K562 (cell line): Measurements from ENCODE around the gene HEXIM1. TPM values are rescaled to one million over a fixed set of nuclear protein-coding genes. Genes with fewer than 3 reads are reported as not detected.

Experiments
- CAMTA2 ChIP-seq: fragments of 250-450 bp; sonication (Bioruptor Pico); conservative IDR thresholded peaks from 2 replicates; pipeline ENCODE4 v1.5.1; 2022
- CTCF ChIP-seq, 3 experiments: IDR thresholded peaks in 2 of 3; conservative IDR thresholded peaks in 1 of 3; 2 replicates each; pipeline ENCODE4 v1.5.1; 2011 to 2012; ENCODE audit warnings: low read length in 3 of 3, mild to moderate bottlenecking in 3 of 3, control low read depth in 2 of 3, improper control_type of control experiment in 1 of 3, inconsistent platforms in 1 of 3, low read depth in 1 of 3, mixed read lengths in 1 of 3, moderate library complexity in 1 of 3; ENCODE audit not compliant: insufficient read depth in 2 of 3
- CXXC5 ChIP-seq: fragments of 250-450 bp; sonication (Bioruptor Pico); IDR thresholded peaks from 2 replicates; pipeline ENCODE4 v1.8.0; 2022; ENCODE audit warnings: inconsistent platforms, mild to moderate bottlenecking, moderate library complexity
- FOXK2 ChIP-seq, 2 experiments: fragments of 450-650 bp; IDR thresholded peaks in 1 of 2; conservative IDR thresholded peaks in 1 of 2; 2 replicates each; pipeline ENCODE4 v1.6.1; 2016; ENCODE audit warnings: low read depth in 2 of 2, mild to moderate bottlenecking in 1 of 2
- FOXP1 ChIP-seq: sonication (generic); formaldehyde crosslinking; IDR thresholded peaks from 2 replicates; pipeline ENCODE4 v1.8.0; 2022; ENCODE audit warnings: mild to moderate bottlenecking, missing genetic modification reagents
- HNRNPL ChIP-seq: fragments of 200-400 bp; formaldehyde crosslinking; IDR thresholded peaks from 2 replicates; pipeline ENCODE4 v1.6.1; 2017; ENCODE audit warnings: low read depth, mild to moderate bottlenecking, low read length
- HOXB6 ChIP-seq: fragments of 250-450 bp; sonication (Bioruptor Pico); IDR thresholded peaks from 2 replicates; pipeline ENCODE4 v1.5.1; 2022; ENCODE audit warnings: mild to moderate bottlenecking, borderline replicate concordance
- MBD1 ChIP-seq: fragments of 250-450 bp; sonication (Bioruptor Pico); IDR thresholded peaks from 2 replicates; pipeline ENCODE4 v1.8.0; 2022; ENCODE audit warnings: inconsistent platforms
- MIER1 ChIP-seq: fragments of 450-650 bp; IDR thresholded peaks from 2 replicates; pipeline ENCODE4 v1.6.1; 2016; ENCODE audit warnings: antibody characterized with exemption, mild to moderate bottlenecking, low read depth
- NCOA6 ChIP-seq: fragments of 450-650 bp; IDR thresholded peaks from 2 replicates; pipeline ENCODE4 v1.6.1; 2017; ENCODE audit warnings: mild to moderate bottlenecking
- NFRKB ChIP-seq: fragments of 450-650 bp; IDR thresholded peaks from 2 replicates; pipeline ENCODE4 v1.6.1; 2016; ENCODE audit warnings: low read depth
- NONO ChIP-seq, 2 experiments: fragments of 200-400 bp in 1 of 2; fragments of 450-650 bp in 1 of 2; formaldehyde crosslinking in 1 of 2; IDR thresholded peaks; 2 replicates each; pipeline ENCODE4 v1.6.1; 2017; ENCODE audit warnings: low read depth in 2 of 2, mild to moderate bottlenecking in 2 of 2, moderate library complexity in 2 of 2, low read length in 1 of 2
- NR4A1 ChIP-seq, 2 experiments: fragments of 250-450 bp in 1 of 2; fragments of 450-650 bp in 1 of 2; sonication (Bioruptor Pico) in 1 of 2; IDR thresholded peaks; 2 replicates each; pipeline versions ENCODE4 v1.4.0 to v1.6.1; 2016 to 2020; ENCODE audit warnings: mild to moderate bottlenecking in 2 of 2, missing compliant biosample characterization in 1 of 2, missing genetic modification characterization in 1 of 2, moderate library complexity in 1 of 2
- RHOXF2B ChIP-seq: fragments of 250-450 bp; sonication (Bioruptor Pico); conservative IDR thresholded peaks from 2 replicates; pipeline ENCODE4 v1.5.1; 2021
- SIRT6 ChIP-seq: IDR thresholded peaks from one replicate; pipeline ENCODE4 v1.6.1; 2012; ENCODE audit warnings: low read depth, mild to moderate bottlenecking, control low read depth, inconsistent platforms, low read length, moderate library complexity
- SNAPC5 ChIP-seq: fragments of 250-450 bp; sonication (Bioruptor Pico); IDR thresholded peaks from 2 replicates; pipeline ENCODE4 v1.8.0; 2021; ENCODE audit warnings: moderate library complexity, mild to moderate bottlenecking, inconsistent platforms
- SRSF9 ChIP-seq: fragments of 200-400 bp; formaldehyde crosslinking; IDR thresholded peaks from 2 replicates; pipeline ENCODE4 v1.6.1; 2017; ENCODE audit warnings: low read depth, low read length, borderline replicate concordance
- TCF3 ChIP-seq: sonication (generic); formaldehyde crosslinking; IDR thresholded peaks from 2 replicates; pipeline ENCODE4 v1.4.0; 2020; ENCODE audit warnings: mild to moderate bottlenecking, missing genetic modification reagents
- TEAD2 ChIP-seq: fragments of 450-650 bp; IDR thresholded peaks from 2 replicates; pipeline ENCODE4 v1.6.1; 2016; ENCODE audit warnings: missing genetic modification characterization, control low read depth, missing compliant biosample characterization
- TFAM ChIP-seq: fragments of 250-450 bp; sonication (Bioruptor Pico); conservative IDR thresholded peaks from 2 replicates; pipeline ENCODE4 v1.5.0; 2021; ENCODE audit warnings: mild to moderate bottlenecking, moderate library complexity
- XRCC4 ChIP-seq: IDR thresholded peaks from one replicate; pipeline ENCODE4 v1.6.1; 2011; ENCODE audit not compliant: insufficient read depth, insufficient read length; ENCODE audit errors: extremely low read depth
- ZNF431 ChIP-seq: sonication (generic); formaldehyde crosslinking; IDR thresholded peaks from 2 replicates; pipeline ENCODE4 v1.8.0; 2022; ENCODE audit warnings: mild to moderate bottlenecking, missing genetic modification reagents
- ZNF436 ChIP-seq: fragments of 250-450, 450-650 bp; sonication (Bioruptor Pico); formaldehyde crosslinking; IDR thresholded peaks from 2 replicates; pipeline ENCODE4 v1.7.0; 2020; ENCODE audit warnings: mild to moderate bottlenecking
- ZNF445 ChIP-seq: fragments of 250-450 bp; sonication (Bioruptor Pico); IDR thresholded peaks from 2 replicates; pipeline ENCODE4 v1.4.0; 2020; ENCODE audit warnings: low read depth, mild to moderate bottlenecking, moderate library complexity
- ZNF586 ChIP-seq: fragments of 450-650 bp; formaldehyde crosslinking; conservative IDR thresholded peaks from 2 replicates; pipeline ENCODE4 v1.4.0; 2020; ENCODE audit warnings: mild to moderate bottlenecking, moderate library complexity
- ZNF696 ChIP-seq: fragments of 250-450 bp; sonication (Bioruptor Pico); conservative IDR thresholded peaks from 2 replicates; pipeline ENCODE4 v1.4.0; 2020; ENCODE audit warnings: mild to moderate bottlenecking, moderate library complexity
- polyA plus RNA-seq, 8 experiments: library from polyadenylated mRNA; depleted of rRNA in 4 of 8; stranded (reverse) in 5 of 8; unstranded in 3 of 8; fragments of >200 nt; fragmentation: Nextera tagmentation in 2 of 8; fragmentation: Illumina TruSeq in 1 of 8; extraction: Ambion mirVana in 2 of 8; extraction: Trizol in 1 of 8; gene quantifications; 2 replicates each; pipeline versions ENCODE4 v1.2.1 to v1.2.3, GENCODE V29; 2011 to 2014; ENCODE audit warnings: inconsistent platforms in 1 of 8, missing spikeins in 1 of 8
- total RNA-seq, 7 experiments: library from RNA; depleted of rRNA in 6 of 7; stranded (reverse); fragments of >200 nt in 6 of 7; fragmentation: Illumina TruSeq in 2 of 7; extraction: Trizol in 2 of 7; gene quantifications; 2 replicates each; pipeline versions ENCODE4 v1.2.1 to v1.2.3, GENCODE V29; 2011 to 2021; ENCODE audit warnings: low replicate concordance in 1 of 7

Gene HEXIM1
- total and polyA plus RNA-seq, 9 of the 15 experiments (the other 6 are each of a cell fraction or from before 2014, with no cell fraction given): 1.4 to 28.3 (median 9.1) TPM

- TF ChIP-seq MBD1 (CRISPR knock-in tag) (no peak), FOXK2 (conservative IDR thresholded peaks at IDR 0.05 in 1 of 2, IDR thresholded peaks at IDR 0.05 in 1 of 2; ENCODE audit: low read depth in 2 of 2) (no peak), TEAD2 (tag) (no peak), NR4A1 (CRISPR knock-in tag; IDR thresholded peaks at IDR 0.05) (no peak), NR4A1 (tag; IDR thresholded peaks at IDR 0.05) (no peak), MIER1 (no peak), TFAM (no peak), SIRT6 (no peak), CTCF (IDR thresholded peaks at IDR 0.05 in 2 of 3, conservative IDR thresholded peaks at IDR 0.05 in 1 of 3; ENCODE audit: insufficient read depth in 2 of 3, low read depth in 1 of 3, low read length in 3 of 3) (peak; percentile 93 to 98 (median 98)), ZNF586 (no peak), FOXP1 (CRISPR knock-in tag) (0 out of 2 replicates have a peak, but pooled peaks have one; percentile 68), CAMTA2 (CRISPR knock-in tag) (no peak), HNRNPL (no peak), SRSF9 (no peak), NONO (IDR thresholded peaks at IDR 0.05; ENCODE audit: low read depth in 2 of 2, low read length in 1 of 2) (peak in 1 of 2 experiments; percentile 64; a peak in 2 of 4 replicates), XRCC4 (no peak), HOXB6 (CRISPR knock-in tag) (no peak), TCF3 (CRISPR knock-in tag) (peak; percentile 14), ZNF431 (peak; percentile 31; the same call in 1 of the 2 replicates), NCOA6 (peak; percentile 66), NFRKB (no peak; the same call in 1 of the 2 replicates), ZNF436 (CRISPR knock-in tag) (no peak), ZNF445 (CRISPR knock-in tag) (no peak), SNAPC5 (no peak), CXXC5 (CRISPR knock-in tag) (no peak), ZNF696 (CRISPR knock-in tag) (no peak), RHOXF2B (no peak)
Observed at GRCh38 chr17:45149037-45149668, 878 bp downstream of the HEXIM1 start (continued).
